RWPE2 (cell line): ENCODE results near the gene GID4.

ENCODE experiments used
- ATAC-seq: fragments of 200-7000 bp; cut with Tn5 transposase; 3 replicates; pipeline ENCODE4 v1.9.1; 2021; ENCODE audit warnings: low read depth
- DNase-seq: peaks from one replicate; pipeline ENCODE4 v3.0.0-alpha.2; 2020; ENCODE audit warnings: low spot score
- H3K27ac ChIP-seq: fragments of 450-650 bp; 2 replicates; pipeline ENCODE4 v1.5.1; 2017; ENCODE audit warnings: mild to moderate bottlenecking; ENCODE audit not compliant: poor library complexity, severe bottlenecking
- H3K27me3 ChIP-seq: fragments of 250-450 bp; sonication (Bioruptor Pico); 2 replicates; pipeline ENCODE4 v1.5.1; 2021; ENCODE audit warnings: mild to moderate bottlenecking, moderate library complexity; ENCODE audit not compliant: insufficient read depth, poor library complexity, severe bottlenecking
- H3K36me3 ChIP-seq: fragments of 250-450 bp; sonication (Bioruptor Pico); 2 replicates; pipeline ENCODE4 v1.5.1; 2020; ENCODE audit warnings: low read depth, mild to moderate bottlenecking, moderate library complexity
- H3K4me1 ChIP-seq: fragments of 250-450 bp; sonication (Bioruptor Pico); 2 replicates; pipeline ENCODE4 v1.5.1; 2021; ENCODE audit warnings: mild to moderate bottlenecking, moderate library complexity; ENCODE audit not compliant: insufficient read depth, poor library complexity, severe bottlenecking
- H3K4me3 ChIP-seq: fragments of 250-450 bp; sonication (Bioruptor Pico); 2 replicates; pipeline ENCODE4 v1.5.1; 2021; ENCODE audit warnings: mild to moderate bottlenecking, moderate library complexity; ENCODE audit not compliant: severe bottlenecking
- H3K9me3 ChIP-seq: fragments of 250-450 bp; sonication (Bioruptor Pico); 2 replicates; pipeline ENCODE4 v1.5.1; 2021; ENCODE audit warnings: mild to moderate bottlenecking, moderate library complexity; ENCODE audit not compliant: severe bottlenecking
- TF ChIP-seq, protein P1 (sequence below): fragments of 450-650 bp; IDR thresholded peaks from one replicate; pipeline ENCODE4 v1.5.1; 2017; ENCODE audit warnings: mild to moderate bottlenecking, moderate library complexity; ENCODE audit not compliant: poor library complexity, severe bottlenecking

The GID4 gene

DNA sequence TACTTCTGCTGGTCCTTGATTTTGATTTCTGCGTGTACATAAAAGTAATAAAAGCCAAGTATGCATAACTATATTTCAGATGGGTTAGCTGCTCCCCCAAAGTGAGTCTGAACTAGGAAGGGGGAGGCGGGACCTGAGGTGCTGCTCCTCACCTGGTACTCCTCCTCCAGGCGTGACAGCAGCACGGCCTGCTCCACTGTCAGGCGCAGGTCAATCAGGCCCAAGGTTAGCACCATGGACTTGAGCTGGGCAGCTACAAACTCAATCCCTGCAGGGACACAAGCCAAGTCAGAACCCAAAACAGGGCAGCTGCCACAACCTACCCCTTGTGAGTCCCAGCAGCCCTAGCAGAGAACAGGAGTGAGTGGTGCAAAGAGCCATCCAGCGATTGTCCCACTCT, 18.2 kb upstream of the GID4 start:
- DNase-seq (no peak), ATAC-seq (no peak)
- TF ChIP-seq, protein P1, sequence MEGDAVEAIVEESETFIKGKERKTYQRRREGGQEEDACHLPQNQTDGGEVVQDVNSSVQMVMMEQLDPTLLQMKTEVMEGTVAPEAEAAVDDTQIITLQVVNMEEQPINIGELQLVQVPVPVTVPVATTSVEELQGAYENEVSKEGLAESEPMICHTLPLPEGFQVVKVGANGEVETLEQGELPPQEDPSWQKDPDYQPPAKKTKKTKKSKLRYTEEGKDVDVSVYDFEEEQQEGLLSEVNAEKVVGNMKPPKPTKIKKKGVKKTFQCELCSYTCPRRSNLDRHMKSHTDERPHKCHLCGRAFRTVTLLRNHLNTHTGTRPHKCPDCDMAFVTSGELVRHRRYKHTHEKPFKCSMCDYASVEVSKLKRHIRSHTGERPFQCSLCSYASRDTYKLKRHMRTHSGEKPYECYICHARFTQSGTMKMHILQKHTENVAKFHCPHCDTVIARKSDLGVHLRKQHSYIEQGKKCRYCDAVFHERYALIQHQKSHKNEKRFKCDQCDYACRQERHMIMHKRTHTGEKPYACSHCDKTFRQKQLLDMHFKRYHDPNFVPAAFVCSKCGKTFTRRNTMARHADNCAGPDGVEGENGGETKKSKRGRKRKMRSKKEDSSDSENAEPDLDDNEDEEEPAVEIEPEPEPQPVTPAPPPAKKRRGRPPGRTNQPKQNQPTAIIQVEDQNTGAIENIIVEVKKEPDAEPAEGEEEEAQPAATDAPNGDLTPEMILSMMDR = no peak
- H3K27me3 ChIP-seq = no peaks in the 10 kb centered on the region
- H3K4me3 ChIP-seq = no peak overlapping the region
- H3K36me3 ChIP-seq = peaks cover 7% of the 10 kb centered on the region
- peaks cover 9% of the 10 kb centered on the region for H3K4me1 ChIP-seq
- H3K27ac ChIP-seq = no peak overlapping the region
- no peaks in the 10 kb centered on the region for H3K9me3 ChIP-seq

DNA sequence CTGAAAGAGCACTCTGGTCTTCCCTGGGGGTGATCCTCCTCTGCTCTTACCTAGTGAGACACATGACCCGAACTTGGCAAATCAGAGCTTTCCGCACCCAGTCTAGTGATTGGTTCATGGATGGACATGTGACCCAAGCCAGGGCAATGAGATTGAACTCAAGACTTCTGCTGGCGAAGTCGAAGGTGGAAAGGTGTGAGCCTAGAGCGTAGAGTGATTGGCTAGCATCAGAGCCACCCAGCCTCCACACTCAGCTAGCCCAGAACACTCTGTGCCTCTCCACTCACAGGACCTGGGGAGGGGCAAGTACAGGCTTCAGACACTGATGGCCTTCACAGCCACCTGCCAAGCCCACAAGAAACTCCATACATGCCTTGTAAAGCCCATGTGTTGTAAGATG, 17.8 kb upstream of the GID4 start:
- no peak overlapping the region for H3K27ac ChIP-seq
- H3K9me3 ChIP-seq = no peaks in the 10 kb centered on the region
- ATAC-seq (no peak), DNase-seq (no peak)
- H3K27me3 ChIP-seq = no peaks in the 10 kb centered on the region
- peaks cover 7% of the 10 kb centered on the region for H3K36me3 ChIP-seq
- TF ChIP-seq, protein P1 = no peak
- peaks cover 13% of the 10 kb centered on the region for H3K4me1 ChIP-seq
- H3K4me3 ChIP-seq = no peak overlapping the region

DNA sequence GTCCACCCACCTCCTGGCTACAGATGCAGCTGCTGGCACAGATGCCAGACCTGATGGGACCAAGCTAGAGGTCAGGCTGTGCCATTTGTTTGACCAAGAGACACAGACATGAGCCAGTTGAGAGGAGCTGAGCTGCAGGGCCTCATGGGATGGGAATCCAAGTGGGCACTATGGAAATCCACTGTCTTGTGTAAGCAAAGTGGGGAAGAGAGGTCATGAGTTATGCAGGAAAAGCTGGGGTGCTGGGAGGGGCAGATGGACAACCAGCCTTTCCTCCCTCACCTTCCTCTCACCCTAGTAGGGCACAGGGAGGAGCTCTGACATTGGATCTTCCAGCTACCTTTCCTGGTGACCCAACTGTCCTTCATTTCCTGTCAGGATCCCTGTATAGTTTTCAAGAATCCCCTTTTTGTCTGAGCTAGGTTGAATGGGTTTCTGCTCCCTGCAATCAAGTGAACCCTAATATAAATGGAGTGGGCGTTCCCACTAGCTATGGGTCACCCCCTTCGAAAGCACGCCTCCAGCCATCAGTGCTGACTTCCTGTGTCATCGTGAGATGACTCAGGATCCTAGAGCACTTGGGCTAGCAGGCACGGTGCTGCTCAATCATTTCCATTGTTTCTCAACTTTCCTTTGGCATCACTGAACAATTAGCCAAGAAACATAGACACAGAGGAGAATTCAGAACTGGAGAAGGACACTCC, 13.8 kb upstream of the GID4 start:
- TF ChIP-seq, protein P1 = no peak
- Histone ChIP-seq H3K9me3 (no peaks in the 10 kb centered on the region), H3K4me1 (peaks cover 17% of the 10 kb centered on the region), H3K36me3 (peaks cover 21% of the 10 kb centered on the region), H3K27ac (peak overlapping the region; percentile 23), H3K4me3 (no peak overlapping the region), H3K27me3 (no peaks in the 10 kb centered on the region)
- ATAC-seq (peak; percentile 95), DNase-seq (peak; percentile 59)

DNA sequence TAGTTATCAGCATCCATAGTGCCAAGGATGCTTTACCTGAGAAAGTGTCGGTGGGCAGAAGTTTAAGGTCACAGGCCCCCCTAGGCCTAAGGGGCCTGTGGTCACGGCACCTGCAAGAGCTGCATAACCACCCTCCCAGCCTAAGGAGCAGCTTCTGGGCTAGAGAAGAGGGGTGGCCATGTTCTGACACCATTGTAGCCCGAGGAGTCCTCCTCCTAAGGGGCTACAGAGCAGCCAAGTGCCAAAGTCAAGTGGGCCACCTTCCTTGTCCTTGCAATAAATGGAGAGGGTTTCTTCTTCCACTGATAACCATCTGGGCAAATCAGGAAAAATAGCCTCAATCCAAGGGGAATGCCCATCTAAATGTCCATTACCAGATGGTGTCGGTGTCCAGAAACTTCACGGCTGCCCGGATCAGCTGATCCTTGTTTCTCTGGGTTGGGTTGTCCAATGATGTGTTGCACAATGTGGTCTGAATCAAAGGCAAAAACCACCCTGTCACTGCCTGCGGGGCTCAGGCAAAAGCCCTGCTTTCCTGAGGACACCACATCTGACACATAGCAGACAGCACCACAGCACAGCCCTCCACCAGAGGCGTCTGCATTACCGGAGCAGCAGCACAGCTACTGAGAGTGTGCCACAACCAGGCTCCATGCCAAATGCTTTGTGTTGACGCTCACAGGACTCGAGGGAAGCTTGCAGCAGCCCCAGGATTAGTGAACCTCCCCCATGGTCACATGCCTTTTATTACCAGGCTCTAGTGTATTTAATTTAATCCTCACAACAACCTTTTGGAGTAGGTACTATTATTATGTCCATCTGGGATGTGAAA, 13.0 kb upstream of the GID4 start:
- Histone ChIP-seq H3K27ac (peak overlapping the region; percentile 23), H3K9me3 (no peaks in the 10 kb centered on the region), H3K27me3 (no peaks in the 10 kb centered on the region), H3K36me3 (peaks cover 21% of the 10 kb centered on the region), H3K4me1 (peaks cover 17% of the 10 kb centered on the region), H3K4me3 (no peak overlapping the region)
- TF ChIP-seq, protein P1 = no peak
- DNase-seq (no peak), ATAC-seq (no peak)
